HEK293T (cell line): Measurements from ENCODE around the gene CHRNB4.

Experiments
- CTCF ChIA-PET: fragments of 350-600 bp; formaldehyde crosslinking; extraction: SDS; loops from one replicate; lab custom pipeline; 2021; ENCODE audit warnings: antibody characterized with exemption, inconsistent platforms; lab: Yijun Ruan, JAX
- POLR2A ChIA-PET: fragments of 350-600 bp; formaldehyde crosslinking; extraction: SDS; loops from one replicate; lab custom pipeline; 2020; ENCODE audit warnings: antibody characterized with exemption, inconsistent platforms; lab: Yijun Ruan, JAX
- DNase-seq: peaks from one replicate; pipeline ENCODE4 v3.0.0; 2012; ENCODE audit warnings: mixed read lengths; ENCODE audit errors: extremely low spot score
- ARNT ChIP-seq: fragments of 450-650 bp; IDR thresholded peaks from 2 replicates; pipeline ENCODE4 v1.6.1; 2017; ENCODE audit warnings: mild to moderate bottlenecking
- BHLHE40 ChIP-seq: fragments of 450-650 bp; IDR thresholded peaks from 2 replicates; pipeline ENCODE4 v1.6.1; 2016; ENCODE audit warnings: mild to moderate bottlenecking, moderate library complexity, borderline replicate concordance
- CTBP1 ChIP-seq: fragments of 450-650 bp; IDR thresholded peaks from 2 replicates; pipeline ENCODE4 v1.6.1; 2016; ENCODE audit warnings: borderline replicate concordance
- ELF4 ChIP-seq: fragments of 450-650 bp; IDR thresholded peaks from 2 replicates; pipeline ENCODE4 v1.6.1; 2017; ENCODE audit warnings: antibody characterized with exemption
- FOXA1 ChIP-seq: fragments of 450-650 bp; IDR thresholded peaks from 2 replicates; pipeline ENCODE4 v1.6.1; 2016; ENCODE audit warnings: mild to moderate bottlenecking
- FOXK2 ChIP-seq: fragments of 450-650 bp; IDR thresholded peaks from 2 replicates; pipeline ENCODE4 v1.6.1; 2016; ENCODE audit warnings: mild to moderate bottlenecking
- FOXM1 ChIP-seq: fragments of 450-650 bp; IDR thresholded peaks from 2 replicates; pipeline ENCODE4 v1.6.1; 2017; ENCODE audit warnings: mild to moderate bottlenecking, borderline replicate concordance
- HDGF ChIP-seq: fragments of 450-650 bp; IDR thresholded peaks from 2 replicates; pipeline ENCODE4 v1.6.1; 2017; ENCODE audit warnings: antibody characterized with exemption, borderline replicate concordance
- L3MBTL2 ChIP-seq: fragments of 450-650 bp; conservative IDR thresholded peaks from 2 replicates; pipeline ENCODE4 v1.6.1; 2016; ENCODE audit warnings: mild to moderate bottlenecking
- LEF1 ChIP-seq: fragments of 450-650 bp; IDR thresholded peaks from 2 replicates; pipeline ENCODE4 v1.6.1; 2017; ENCODE audit warnings: mild to moderate bottlenecking, borderline replicate concordance
- NFRKB ChIP-seq: fragments of 450-650 bp; IDR thresholded peaks from 2 replicates; pipeline ENCODE4 v1.6.1; 2016; ENCODE audit warnings: mild to moderate bottlenecking, moderate library complexity
- SP1 ChIP-seq: fragments of 450-650 bp; IDR thresholded peaks from 2 replicates; pipeline ENCODE4 v1.6.1; 2017
- SUZ12 ChIP-seq: fragments of 450-650 bp; IDR thresholded peaks from 2 replicates; pipeline ENCODE4 v1.6.1; 2016; ENCODE audit warnings: mild to moderate bottlenecking
- TARDBP ChIP-seq: fragments of 450-650 bp; IDR thresholded peaks from 2 replicates; pipeline ENCODE4 v1.6.1; 2016
- ZNF384 ChIP-seq: fragments of 450-650 bp; IDR thresholded peaks from 2 replicates; pipeline ENCODE4 v1.6.1; 2016
- TF ChIP-seq, protein P1 (sequence below): fragments of 450-650 bp; IDR thresholded peaks from 2 replicates; pipeline ENCODE4 v1.6.1; 2016

Gene CHRNB4

DNA sequence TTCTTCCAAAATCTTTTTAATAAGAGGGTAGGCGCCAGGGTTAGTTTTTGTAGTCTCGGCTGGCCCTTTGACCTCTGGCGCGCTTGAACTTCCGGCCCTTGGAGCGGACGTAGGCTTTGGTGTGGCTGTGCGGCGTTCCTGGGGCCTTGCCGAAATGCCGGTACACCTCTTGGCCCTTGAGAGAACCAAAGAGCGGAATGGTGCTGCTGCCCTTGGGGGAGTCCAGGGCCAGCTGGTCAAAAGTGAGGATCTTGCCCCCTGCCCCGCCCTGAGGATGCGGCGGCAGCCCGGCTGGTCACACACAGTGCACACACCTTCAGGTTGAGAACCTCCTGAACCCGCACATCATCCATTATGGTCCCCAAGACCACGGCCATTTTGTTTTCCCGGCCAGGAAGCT is 20.0 kb upstream of the CHRNB4 start:
- DNase-seq = no peak
- TF ChIP-seq FOXM1 (no peak), LEF1 (no peak), BHLHE40 (no peak), FOXK2 (no peak)
- TF ChIP-seq, protein P1, sequence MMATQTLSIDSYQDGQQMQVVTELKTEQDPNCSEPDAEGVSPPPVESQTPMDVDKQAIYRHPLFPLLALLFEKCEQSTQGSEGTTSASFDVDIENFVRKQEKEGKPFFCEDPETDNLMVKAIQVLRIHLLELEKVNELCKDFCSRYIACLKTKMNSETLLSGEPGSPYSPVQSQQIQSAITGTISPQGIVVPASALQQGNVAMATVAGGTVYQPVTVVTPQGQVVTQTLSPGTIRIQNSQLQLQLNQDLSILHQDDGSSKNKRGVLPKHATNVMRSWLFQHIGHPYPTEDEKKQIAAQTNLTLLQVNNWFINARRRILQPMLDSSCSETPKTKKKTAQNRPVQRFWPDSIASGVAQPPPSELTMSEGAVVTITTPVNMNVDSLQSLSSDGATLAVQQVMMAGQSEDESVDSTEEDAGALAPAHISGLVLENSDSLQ = no peak
- ChIA-PET POLR2A (no interaction called here), CTCF (no interaction called here)

DNA sequence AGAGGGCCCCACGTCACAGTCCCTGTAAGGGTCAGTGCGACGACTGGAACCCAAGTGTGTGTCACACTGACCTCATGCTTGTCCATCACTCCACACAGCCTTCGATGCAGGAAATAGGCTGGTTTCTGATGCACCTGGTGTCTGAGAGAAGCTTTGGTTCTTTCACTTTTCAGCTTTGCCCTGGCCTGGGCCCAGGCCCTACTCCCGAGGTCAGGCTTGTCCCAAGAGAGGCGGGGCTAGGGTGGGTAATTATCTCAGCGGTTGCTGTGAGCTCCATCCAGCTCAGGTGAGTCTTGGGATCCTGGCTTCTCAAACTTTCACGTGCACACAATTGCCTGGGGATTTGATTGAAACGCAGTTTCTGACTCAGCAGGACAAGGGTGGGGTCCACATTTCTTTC is 19.6 kb upstream of the CHRNB4 start:
- POLR2A ChIA-PET = no interaction called here

DNA sequence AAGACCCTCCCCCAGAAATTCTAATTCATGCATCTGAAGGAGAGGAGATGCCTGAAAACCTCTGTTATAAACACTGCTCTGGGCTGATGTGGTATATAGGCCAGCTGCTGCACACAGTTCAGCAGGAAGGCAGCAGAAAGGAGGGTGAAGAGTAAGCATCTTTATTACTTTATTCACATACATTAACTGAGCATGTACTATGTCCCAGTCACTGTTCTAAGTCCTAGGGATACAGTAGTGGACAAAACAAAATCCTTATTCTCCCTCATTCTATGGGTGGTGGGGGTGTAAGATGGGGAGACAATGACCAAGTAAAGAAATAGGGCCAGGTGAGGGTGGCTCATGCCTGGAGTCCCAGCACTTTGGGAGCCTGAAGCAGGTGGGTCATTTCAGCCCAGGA is 17.8 kb upstream of the CHRNB4 start:
- ChIA-PET POLR2A (no interaction called here), CTCF (no interaction called here)
- DNase-seq = no peak
- TF ChIP-seq NFRKB (no peak), SUZ12 (no peak), ARNT (no peak), TARDBP (no peak), BHLHE40 (no peak), LEF1 (no peak), FOXA1 (no peak), FOXM1 (no peak), FOXK2 (no peak), ZNF384 (no peak), L3MBTL2 (no peak), HDGF (no peak), CTBP1 (no peak), SP1 (no peak)
- TF ChIP-seq, protein P1 = no peak

More for the DNA sequence above, 19.6 kb upstream of the CHRNB4 start:
- TF ChIP-seq ELF4 (no peak), HDGF (no peak), ZNF384 (no peak), ARNT (no peak), NFRKB (no peak), FOXA1 (no peak), FOXM1 (no peak), LEF1 (no peak), BHLHE40 (no peak), SUZ12 (no peak)
- CTCF ChIA-PET = no interaction called here
- DNase-seq = no peak

DNA sequence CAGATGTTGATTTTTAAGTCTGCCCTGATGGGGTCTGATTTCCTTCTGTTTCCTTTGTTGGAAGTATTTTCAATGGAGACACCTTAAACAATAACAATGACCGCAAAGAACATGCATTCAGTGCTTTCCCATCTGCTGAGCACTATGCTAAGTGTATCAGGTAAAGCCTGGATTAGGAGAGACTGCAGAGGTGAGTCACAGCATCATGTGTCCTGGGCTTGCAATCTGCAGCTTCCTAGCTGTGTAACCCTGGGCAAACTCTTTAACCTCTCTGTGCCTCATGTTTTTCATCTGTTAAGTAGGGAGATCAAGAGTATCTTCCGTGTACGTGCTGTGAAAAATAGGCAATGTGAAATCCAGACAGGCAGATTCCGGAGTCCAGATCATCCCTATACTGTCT is 13.3 kb upstream of the CHRNB4 start:
- CTCF ChIA-PET = no interaction called here
- POLR2A ChIA-PET = no interaction called here
- TF ChIP-seq SUZ12 (no peak), FOXK2 (no peak), FOXM1 (no peak), ZNF384 (no peak), HDGF (no peak), CTBP1 (no peak), TARDBP (no peak), ARNT (no peak), ELF4 (no peak), SP1 (no peak), LEF1 (no peak), FOXA1 (no peak)
- TF ChIP-seq, protein P1 = no peak
- no peak for DNase-seq

DNA sequence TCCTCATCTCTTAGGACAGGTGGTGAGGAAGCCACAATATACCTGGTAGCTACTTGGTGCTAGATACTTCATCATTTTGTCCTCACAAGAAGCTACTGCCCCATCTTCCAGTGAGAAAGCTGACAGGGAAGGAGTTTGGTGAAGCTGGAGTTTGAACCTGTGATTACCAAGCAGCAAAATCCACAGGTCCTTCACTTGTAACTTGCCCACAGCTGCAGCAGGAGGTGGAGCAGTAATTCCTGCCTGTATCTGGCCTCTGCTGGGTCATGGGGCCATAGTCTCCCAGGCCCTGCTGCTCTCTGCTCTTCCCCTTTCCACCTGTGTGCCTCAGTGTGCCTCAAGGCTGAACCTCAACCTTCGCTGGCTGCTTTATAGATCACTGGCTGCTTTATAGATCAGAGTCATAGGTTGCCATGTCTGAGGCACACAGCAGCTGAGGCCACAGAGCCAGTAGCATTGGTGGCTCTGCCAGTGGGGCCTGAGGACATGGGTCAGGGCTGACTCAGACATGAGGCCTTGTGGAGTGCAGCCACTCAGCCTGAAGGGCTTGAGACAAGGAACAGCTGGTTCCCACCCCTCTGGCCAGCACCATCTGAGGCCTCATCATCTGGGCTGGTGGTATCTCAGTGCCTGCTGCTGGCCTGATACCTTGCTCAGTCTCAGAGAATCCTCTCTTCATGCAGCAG is 11.1 kb upstream of the CHRNB4 start:
- ChIA-PET POLR2A (no interaction called here), CTCF (interaction anchor here (1.3 kb wide), 1 partner anchor 58 kb away, joined by 3 read pairs; no protein-coding TSS in a partner anchor)
- no peak for DNase-seq
- no peak for TF ChIP-seq SUZ12
- TF ChIP-seq FOXK2 = no peak
- TF ChIP-seq ZNF384 = no peak
- TF ChIP-seq ELF4 = no peak

DNA sequence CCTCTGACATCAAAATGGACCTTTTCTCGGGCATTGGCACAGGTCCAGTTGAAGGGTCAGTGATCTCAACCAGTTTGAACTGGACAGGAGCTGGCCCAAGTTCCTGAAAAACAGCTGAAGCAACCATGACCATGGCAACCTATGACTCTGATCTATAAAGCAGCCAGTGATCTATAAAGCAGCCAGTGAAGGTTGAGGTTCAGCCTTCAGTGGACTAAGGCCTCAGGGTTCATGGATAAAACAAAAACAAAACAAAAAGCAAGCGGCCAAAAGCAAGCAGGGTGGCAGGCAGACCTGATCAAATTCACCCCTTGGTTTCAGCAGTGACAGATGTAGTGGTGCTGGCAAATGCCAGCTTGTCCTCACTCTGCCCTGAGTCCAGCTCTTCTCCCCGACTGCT is 10.0 kb upstream of the CHRNB4 start:
- CTCF ChIA-PET = interaction anchor here (0.7 kb wide), 1 partner anchor 32 kb away, joined by 3 read pairs; no protein-coding TSS in a partner anchor
- TF ChIP-seq FOXK2 = no peak
- TF ChIP-seq HDGF = no peak
- no peak for TF ChIP-seq NFRKB
- no peak for TF ChIP-seq BHLHE40
- no peak for TF ChIP-seq ELF4
- no peak for TF ChIP-seq TARDBP
- POLR2A ChIA-PET = no interaction called here
- DNase-seq = no peak

DNA sequence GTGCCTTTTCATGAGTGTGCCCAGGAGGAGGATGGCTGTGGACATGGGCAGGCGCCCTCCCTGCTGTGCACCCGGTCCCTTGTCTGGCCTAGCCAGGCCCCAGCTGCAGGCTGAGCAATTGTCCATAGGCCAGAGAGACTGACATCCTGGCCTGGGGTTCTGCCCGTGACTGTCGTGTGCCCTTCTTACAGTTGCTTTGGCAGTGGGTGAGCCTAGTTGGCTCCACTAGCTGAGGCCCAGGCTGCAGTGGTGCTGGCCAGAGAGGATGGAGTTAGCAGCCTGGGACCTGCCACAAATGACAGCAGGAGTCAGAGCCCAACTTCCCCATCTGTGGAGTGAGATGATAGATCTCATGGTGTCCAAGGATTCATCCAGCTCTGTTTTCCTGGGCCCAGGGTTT is 9.0 kb upstream of the CHRNB4 start:
- no peak for DNase-seq
- TF ChIP-seq ELF4 = no peak
- no peak for TF ChIP-seq CTBP1
- no peak for TF ChIP-seq TARDBP
- TF ChIP-seq ZNF384 = no peak
- no peak for TF ChIP-seq SP1
- TF ChIP-seq NFRKB = no peak
- no peak for TF ChIP-seq LEF1
- TF ChIP-seq L3MBTL2 = no peak
- TF ChIP-seq SUZ12 = no peak
- no peak for TF ChIP-seq FOXM1
- no peak for TF ChIP-seq HDGF
- no peak for TF ChIP-seq ARNT
- TF ChIP-seq FOXK2 = no peak
- TF ChIP-seq, protein P1 = no peak
- TF ChIP-seq BHLHE40 = no peak
- no peak for TF ChIP-seq FOXA1
- ChIA-PET CTCF (no interaction called here), POLR2A (no interaction called here)
